ENCODE measurements around the gene TRMT10B.

DNA sequence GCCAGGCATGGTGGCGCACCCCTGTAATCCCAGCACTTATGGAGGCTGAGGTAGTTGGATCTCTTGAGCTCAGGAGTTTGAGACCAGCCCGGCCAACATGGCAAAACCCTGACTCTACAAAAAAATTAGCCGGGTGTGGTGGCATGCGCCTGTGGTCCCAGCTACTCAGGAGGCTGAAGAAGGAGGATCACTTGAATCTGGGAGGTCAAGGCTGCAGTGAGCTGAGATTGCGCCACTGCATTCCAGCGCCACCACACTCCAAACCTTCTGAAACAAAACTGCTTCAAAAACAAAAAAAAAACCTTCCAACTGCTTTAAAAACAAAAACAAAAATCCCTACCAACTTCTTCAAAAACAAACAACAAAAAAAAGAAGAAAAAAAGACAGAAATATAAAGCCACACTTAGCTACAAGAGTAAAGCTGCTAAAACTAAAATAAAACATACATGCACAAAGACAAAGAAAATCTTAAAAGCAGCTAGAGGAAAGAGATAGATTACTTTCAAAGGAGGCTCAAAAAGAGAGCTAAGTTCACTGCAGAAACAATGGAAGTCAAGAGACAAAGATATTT is 58.4 kb downstream of the TRMT10B start:
- TF ChIP-seq, protein P1, sequence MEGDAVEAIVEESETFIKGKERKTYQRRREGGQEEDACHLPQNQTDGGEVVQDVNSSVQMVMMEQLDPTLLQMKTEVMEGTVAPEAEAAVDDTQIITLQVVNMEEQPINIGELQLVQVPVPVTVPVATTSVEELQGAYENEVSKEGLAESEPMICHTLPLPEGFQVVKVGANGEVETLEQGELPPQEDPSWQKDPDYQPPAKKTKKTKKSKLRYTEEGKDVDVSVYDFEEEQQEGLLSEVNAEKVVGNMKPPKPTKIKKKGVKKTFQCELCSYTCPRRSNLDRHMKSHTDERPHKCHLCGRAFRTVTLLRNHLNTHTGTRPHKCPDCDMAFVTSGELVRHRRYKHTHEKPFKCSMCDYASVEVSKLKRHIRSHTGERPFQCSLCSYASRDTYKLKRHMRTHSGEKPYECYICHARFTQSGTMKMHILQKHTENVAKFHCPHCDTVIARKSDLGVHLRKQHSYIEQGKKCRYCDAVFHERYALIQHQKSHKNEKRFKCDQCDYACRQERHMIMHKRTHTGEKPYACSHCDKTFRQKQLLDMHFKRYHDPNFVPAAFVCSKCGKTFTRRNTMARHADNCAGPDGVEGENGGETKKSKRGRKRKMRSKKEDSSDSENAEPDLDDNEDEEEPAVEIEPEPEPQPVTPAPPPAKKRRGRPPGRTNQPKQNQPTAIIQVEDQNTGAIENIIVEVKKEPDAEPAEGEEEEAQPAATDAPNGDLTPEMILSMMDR (IDR thresholded peaks at IDR 0.05; ENCODE audit: low read depth, low read length, poor library complexity, severe bottlenecking), result no peak
- no peak for TF ChIP-seq EZH2phosphoT487 (IDR thresholded peaks at IDR 0.05; ENCODE audit: borderline replicate concordance, low read length)
